Glutamatergic neuron (in vitro differentiated cells): ENCODE data around the gene MYO18B. TPM values are rescaled to one million over a fixed set of nuclear protein-coding genes. Genes with fewer than 3 reads are reported as not detected.

Experiments
- DNase-seq: peaks from one replicate; pipeline ENCODE4 v3.0.0; 2022
- H3K27ac Mint-ChIP-seq: one replicate; pipeline ENCODE4 v1.8.0; 2020; ENCODE audit warnings: mild to moderate bottlenecking, mixed read lengths, inconsistent platforms; ENCODE audit not compliant: unreplicated experiment
- H3K27me3 Mint-ChIP-seq: one replicate; pipeline ENCODE4 v1.8.0; 2020; ENCODE audit warnings: mild to moderate bottlenecking, moderate library complexity, mixed read lengths, inconsistent platforms; ENCODE audit not compliant: unreplicated experiment
- H3K36me3 Mint-ChIP-seq: one replicate; pipeline ENCODE4 v1.8.0; 2020; ENCODE audit warnings: mild to moderate bottlenecking, mixed read lengths, inconsistent platforms; ENCODE audit not compliant: unreplicated experiment
- H3K4me1 Mint-ChIP-seq: one replicate; pipeline ENCODE4 v1.8.0; 2020; ENCODE audit warnings: mild to moderate bottlenecking, low read depth, mixed read lengths, inconsistent platforms; ENCODE audit not compliant: unreplicated experiment
- H3K4me3 Mint-ChIP-seq: one replicate; pipeline ENCODE4 v1.8.0; 2020; ENCODE audit warnings: mild to moderate bottlenecking, mixed read lengths, inconsistent platforms; ENCODE audit not compliant: unreplicated experiment
- H3K9me3 Mint-ChIP-seq: one replicate; pipeline ENCODE4 v1.8.0; 2020; ENCODE audit warnings: mild to moderate bottlenecking, moderate library complexity, mixed read lengths, inconsistent platforms; ENCODE audit not compliant: unreplicated experiment
- CTCF ChIP-seq: fragments of 200-600 bp; sonication (generic); IDR thresholded peaks from one replicate; pipeline ENCODE4 v1.5.0; 2021; ENCODE audit not compliant: partially characterized antibody, unreplicated experiment
- total RNA-seq: library from RNA; stranded (reverse); fragmentation: NEBNext Ultra II Directional; extraction: Animal tissue kit (Norgen Biotek cat#: 25700); gene quantifications from one replicate; pipeline ENCODE4 v1.2.1, GENCODE V29; 2021; ENCODE audit not compliant: unreplicated experiment

Gene MYO18B
- total RNA-seq, 1 donor from 2014 or later: 0.25 TPM

GRCh38 chr22:25714739-25715138, 27.2 kb upstream of the MYO18B start:
- DNase-seq: no peak
- H3K4me1 Mint-ChIP-seq: no peaks in the 10 kb centered on the region
- no peak overlapping the region for H3K4me3 Mint-ChIP-seq
- H3K9me3 Mint-ChIP-seq: no peaks in the 10 kb centered on the region
- no peaks in the 10 kb centered on the region for H3K36me3 Mint-ChIP-seq
- H3K27me3 Mint-ChIP-seq: no peaks in the 10 kb centered on the region
- no peak for TF ChIP-seq CTCF
- no peak overlapping the region for H3K27ac Mint-ChIP-seq

GRCh38 chr22:25716637-25717036, 25.4 kb upstream of the MYO18B start:
- H3K36me3 Mint-ChIP-seq: no peaks in the 10 kb centered on the region
- no peak for TF ChIP-seq CTCF
- no peaks in the 10 kb centered on the region for H3K4me1 Mint-ChIP-seq
- no peak overlapping the region for H3K4me3 Mint-ChIP-seq
- H3K9me3 Mint-ChIP-seq: no peaks in the 10 kb centered on the region
- DNase-seq: no peak
- H3K27ac Mint-ChIP-seq: no peak overlapping the region
- H3K27me3 Mint-ChIP-seq: no peaks in the 10 kb centered on the region

GRCh38 chr22:25718135-25718840, 23.7 kb upstream of the MYO18B start:
- no peaks in the 10 kb centered on the region for H3K36me3 Mint-ChIP-seq

GRCh38 chr22:25722223-25722622, 19.8 kb upstream of the MYO18B start:
- DNase-seq: no peak
- no peak for TF ChIP-seq CTCF
- Mint-ChIP-seq H3K27ac (no peak overlapping the region), H3K4me1 (no peaks in the 10 kb centered on the region), H3K9me3 (no peaks in the 10 kb centered on the region), H3K36me3 (no peaks in the 10 kb centered on the region), H3K4me3 (no peak overlapping the region), H3K27me3 (no peaks in the 10 kb centered on the region)

More at GRCh38 chr22:25718135-25718840, 23.7 kb upstream of the MYO18B start:
- Mint-ChIP-seq H3K4me1 (no peaks in the 10 kb centered on the region), H3K27me3 (no peaks in the 10 kb centered on the region), H3K27ac (no peak overlapping the region), H3K4me3 (no peak overlapping the region), H3K9me3 (no peaks in the 10 kb centered on the region)
- TF ChIP-seq CTCF: no peak
- DNase-seq: no peak

- no peaks in the 10 kb centered on the region for H3K9me3 Mint-ChIP-seq
- H3K4me1 Mint-ChIP-seq: no peaks in the 10 kb centered on the region
- no peaks in the 10 kb centered on the region for H3K27me3 Mint-ChIP-seq
- H3K4me3 Mint-ChIP-seq: no peak overlapping the region
- TF ChIP-seq CTCF: no peak
- H3K36me3 Mint-ChIP-seq: no peaks in the 10 kb centered on the region
- no peak overlapping the region for H3K27ac Mint-ChIP-seq
- no peak for DNase-seq
These were observed 19.4 kb upstream of the MYO18B start for GRCh38 chr22:25722626-25723025.
